Smooth muscle cell (in vitro differentiated cells): ENCODE measurements around the gene CCDC71L. TPM values are rescaled to one million over a fixed set of nuclear protein-coding genes. Genes with fewer than 3 reads are reported as not detected.
"Not testable (repeated sequence)": the region's sequence is repeated elsewhere in the genome, so short reads cannot be mapped to it uniquely, and the experiment has no call there.

Experiments
- DNase-seq: peaks from one replicate; lab custom pipeline; 2025; ENCODE audit not compliant: unreplicated experiment; lab: John Stamatoyannopoulos, UW
- H2AFZ ChIP-seq: fragments of 200-600 bp; sonication (generic); 2 replicates; pipeline ENCODE4 v1.6.0; 2016; ENCODE audit warnings: antibody characterized with exemption, low read depth, mild to moderate bottlenecking
- H3F3A ChIP-seq: fragments of 200-600 bp; sonication (generic); 2 replicates; pipeline ENCODE4 v1.6.0; 2017; ENCODE audit warnings: antibody characterized with exemption, low read depth
- H3K27ac ChIP-seq: fragments of 200-600 bp; sonication (generic); 2 replicates; pipeline ENCODE4 v1.5.1; 2016; ENCODE audit warnings: low read depth, mild to moderate bottlenecking
- H3K27me3 ChIP-seq: fragments of 200-600 bp; sonication (generic); 2 replicates; pipeline ENCODE4 v1.6.1; 2016; ENCODE audit warnings: low read depth, mild to moderate bottlenecking
- H3K36me3 ChIP-seq: fragments of 200-600 bp; sonication (generic); 2 replicates; pipeline ENCODE4 v1.5.1; 2016; ENCODE audit warnings: low read depth
- H3K4me1 ChIP-seq: fragments of 200-600 bp; sonication (generic); 2 replicates; pipeline ENCODE4 v1.5.1; 2016; ENCODE audit warnings: low read depth
- H3K4me2 ChIP-seq: fragments of 200-600 bp; sonication (generic); 2 replicates; pipeline ENCODE4 v1.6.0; 2016; ENCODE audit warnings: mild to moderate bottlenecking
- H3K4me3 ChIP-seq: fragments of 200-600 bp; sonication (generic); 2 replicates; pipeline ENCODE4 v1.5.1; 2016; ENCODE audit warnings: mild to moderate bottlenecking
- H3K79me2 ChIP-seq: fragments of 200-600 bp; sonication (generic); 2 replicates; pipeline ENCODE4 v1.6.0; 2016; ENCODE audit warnings: low read depth, mild to moderate bottlenecking
- H3K9ac ChIP-seq: fragments of 200-600 bp; sonication (generic); 2 replicates; pipeline ENCODE4 v1.6.0; 2016; ENCODE audit warnings: low read depth
- H3K9me3 ChIP-seq: fragments of 200-600 bp; sonication (generic); replicated peaks from 2 replicates; pipeline ENCODE4 v1.5.1; 2016; ENCODE audit warnings: low read depth
- H4K20me1 ChIP-seq: fragments of 200-600 bp; sonication (generic); 2 replicates; pipeline ENCODE4 v1.6.0; 2016; ENCODE audit warnings: low read depth
- CTCF ChIP-seq: fragments of 200-600 bp; sonication (generic); IDR thresholded peaks from 2 replicates; pipeline ENCODE4 v1.5.1; 2017; ENCODE audit warnings: borderline replicate concordance, mild to moderate bottlenecking, antibody characterized with exemption; ENCODE audit not compliant: insufficient read depth, poor library complexity, severe bottlenecking
- WGBS: methylation state at CpG from one replicate; pipeline ENCODE4 v1.1.7; 2016; ENCODE audit warnings: low lambda C conversion rate; 5-methylcytosine and 5-hydroxymethylcytosine counted together
- polyA plus RNA-seq: library from polyadenylated mRNA; unstranded; fragments of >200 nt; fragmentation: Nextera tagmentation; extraction: Ambion mirVana; gene quantifications from 2 replicates; pipeline ENCODE4 v1.2.1, GENCODE V29; 2016
- total RNA-seq: library from RNA; depleted of rRNA; stranded (reverse); fragments of >200 nt; gene quantifications from 2 replicates; pipeline ENCODE4 v1.2.3, GENCODE V29; 2014

Gene CCDC71L
- 33.1 and 35.7 TPM in 2 replicates for total RNA-seq
- polyA plus RNA-seq = 17.1 and 21.0 TPM in 2 replicates

DNA sequence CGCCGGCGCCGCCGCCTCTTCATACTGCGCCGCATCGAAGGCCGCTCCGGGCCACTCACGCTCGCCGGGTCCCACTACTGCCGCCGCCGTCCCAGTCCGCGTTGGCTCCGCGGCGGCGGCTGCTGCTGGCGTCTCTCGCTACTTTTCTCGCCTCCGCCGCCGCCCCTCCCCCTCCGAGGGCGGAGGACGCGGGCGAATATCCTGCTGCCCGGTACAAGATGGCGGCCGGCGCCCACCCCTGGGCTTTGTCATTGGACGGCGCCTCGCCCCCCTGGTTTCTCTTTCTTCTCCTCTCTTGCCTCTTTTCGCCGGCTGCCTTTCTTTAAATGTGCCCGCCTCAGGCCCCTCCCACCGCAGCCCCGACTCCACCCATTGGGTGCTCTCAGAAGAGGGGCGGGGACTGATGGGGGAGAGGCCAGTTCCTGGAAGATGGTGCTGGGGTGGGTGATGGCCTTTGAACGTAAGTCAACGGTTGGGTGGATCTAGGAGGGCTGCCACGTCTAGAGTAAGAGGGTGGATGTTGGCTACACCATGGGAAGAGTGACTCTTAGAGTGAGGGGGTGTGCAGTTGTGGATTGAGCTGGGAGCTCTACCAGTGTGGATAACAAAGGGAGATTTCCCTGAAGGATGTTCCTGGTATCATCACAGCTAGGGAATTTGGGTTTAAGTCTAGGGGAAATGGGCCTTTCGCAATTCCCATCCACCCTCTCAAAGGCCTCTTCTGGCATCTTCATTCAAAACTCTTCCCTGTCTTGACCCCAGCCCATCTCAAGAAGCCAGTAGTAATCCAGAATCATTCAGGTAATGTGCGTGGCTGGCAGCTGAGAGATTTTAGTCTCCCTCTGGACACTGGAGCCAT is at the start of gene CCDC71L:
TSS of gene CCDC71L (minus strand) at position 297 of the 859 bp plus-strand sequence. CDS start at position 35, 262 bp downstream.
- peak within 1 kb of the TSS; percentile 88 for H2AFZ ChIP-seq
- H4K20me1 ChIP-seq = peaks cover 5% of the 10 kb centered on the region
- H3K36me3 ChIP-seq = no peaks in the 10 kb centered on the region
- peak within 1 kb of the TSS; percentile 73 for H3K4me3 ChIP-seq
- H3K9me3 ChIP-seq = no peaks in the 10 kb centered on the region
- WGBS = 13% methylated on average over 21 of the region's 51 CpGs
- H3K27ac ChIP-seq = peak within 1 kb of the TSS; percentile 78
- peaks cover 29% of the 10 kb centered on the region for H3F3A ChIP-seq
- TF ChIP-seq CTCF = no peak
- DNase-seq = peak; percentile 65
- peaks cover 17% of the 10 kb centered on the region for H3K4me1 ChIP-seq
- no peaks in the 10 kb centered on the region for H3K27me3 ChIP-seq
- peak within 1 kb of the TSS; percentile 94 for H3K4me2 ChIP-seq
- peaks cover 22% of the 10 kb centered on the region for H3K79me2 ChIP-seq
- peak within 1 kb of the TSS; percentile 91 for H3K9ac ChIP-seq

DNA sequence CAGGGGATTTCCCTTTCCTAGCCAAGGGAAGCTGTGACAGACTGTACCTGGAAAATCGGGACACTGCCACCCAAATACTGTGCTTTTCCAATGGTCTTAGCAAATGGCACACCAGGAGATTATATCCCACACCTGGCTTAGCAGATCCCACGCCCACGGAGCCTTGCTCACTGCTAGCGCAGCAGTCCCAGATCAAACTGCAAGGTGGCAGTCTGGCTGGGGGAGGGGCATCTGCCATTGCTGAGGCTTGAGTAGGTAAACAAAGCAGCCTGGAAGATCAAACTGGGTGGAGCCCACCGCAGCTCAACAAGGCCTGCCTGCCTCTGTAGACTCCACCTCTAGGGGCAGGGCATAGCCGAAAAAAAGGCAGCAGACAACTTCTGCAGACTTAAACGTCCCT is 48.6 kb upstream of the CCDC71L start:
- H3F3A ChIP-seq, H3K27ac ChIP-seq, H3K79me2 ChIP-seq, H3K4me2 ChIP-seq, H3K9me3 ChIP-seq, H3K4me3 ChIP-seq, H4K20me1 ChIP-seq, H2AFZ ChIP-seq, H3K4me1 ChIP-seq, H3K27me3 ChIP-seq, H3K9ac ChIP-seq, DNase-seq, H3K36me3 ChIP-seq: not testable (repeated sequence)
- WGBS = 90% methylated on average over 7 of the region's 7 CpGs

DNA sequence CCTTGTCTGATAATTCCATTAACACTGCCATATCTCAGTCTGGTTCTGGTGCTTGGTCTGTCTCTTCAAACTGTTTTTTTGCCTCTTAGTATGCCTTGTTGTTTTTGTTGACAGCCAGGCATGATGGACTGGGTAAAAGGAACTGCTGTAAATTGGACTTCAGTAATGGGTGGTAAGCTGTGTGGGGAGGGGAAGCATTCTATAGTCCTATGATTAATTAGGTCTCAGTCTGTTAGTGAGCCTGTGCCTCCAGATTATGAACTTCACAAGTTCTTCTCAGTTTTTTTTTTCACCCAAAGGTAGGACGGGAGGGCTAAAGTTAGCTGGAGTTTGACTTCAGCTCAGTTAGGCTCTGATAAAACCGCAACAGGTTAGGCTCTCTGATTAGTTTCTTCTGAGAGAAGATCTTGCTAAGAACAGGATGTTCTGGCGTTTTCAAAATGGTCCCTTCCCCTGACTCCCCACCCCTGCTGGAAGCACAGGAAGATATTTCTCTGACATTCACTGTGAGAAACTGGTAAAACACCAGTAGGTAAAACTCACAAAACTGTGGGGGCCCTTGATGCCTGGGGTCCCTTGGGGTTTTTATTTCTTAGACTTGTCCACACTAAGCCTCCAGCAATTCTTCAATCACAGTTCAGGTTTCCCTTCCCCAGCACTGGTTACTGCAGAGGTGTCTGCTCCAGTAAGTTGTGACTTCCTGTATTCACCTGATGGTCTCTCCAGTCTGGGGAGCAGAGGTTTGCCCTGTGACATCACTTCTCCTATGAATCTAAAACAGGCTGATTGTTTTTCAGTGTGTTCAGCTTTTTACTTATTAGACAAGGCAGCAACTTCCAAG is 43.3 kb upstream of the CCDC71L start:
- H3K9me3 ChIP-seq = no peaks in the 10 kb centered on the region
- H3K9ac ChIP-seq = no peak overlapping the region
- 65% methylated on average over 3 of the region's 3 CpGs for WGBS
- no peak overlapping the region for H3K4me2 ChIP-seq
- H3F3A ChIP-seq = no peaks in the 10 kb centered on the region
- peak overlapping the region; percentile 35 for H2AFZ ChIP-seq
- H3K27ac ChIP-seq = no peak overlapping the region
- no peak for TF ChIP-seq CTCF
- no peaks in the 10 kb centered on the region for H3K36me3 ChIP-seq
- no peaks in the 10 kb centered on the region for H3K27me3 ChIP-seq
- no peak overlapping the region for H3K4me3 ChIP-seq
- H3K4me1 ChIP-seq = no peaks in the 10 kb centered on the region
- no peak for DNase-seq
- no peaks in the 10 kb centered on the region for H4K20me1 ChIP-seq
- H3K79me2 ChIP-seq = no peaks in the 10 kb centered on the region

- peaks cover 13% of the 10 kb centered on the region for H3F3A ChIP-seq
- peak overlapping the region; percentile 13 for H3K27ac ChIP-seq
- H2AFZ ChIP-seq = no peak overlapping the region
- H3K9ac ChIP-seq = no peak overlapping the region
- no peaks in the 10 kb centered on the region for H3K36me3 ChIP-seq
- no peak for DNase-seq
- no peak overlapping the region for H3K4me3 ChIP-seq
- 52% methylated on average over 4 of the region's 4 CpGs for WGBS
- peak overlapping the region; percentile 29 for H3K4me2 ChIP-seq
- H3K9me3 ChIP-seq = no peaks in the 10 kb centered on the region
- no peaks in the 10 kb centered on the region for H3K27me3 ChIP-seq
- no peaks in the 10 kb centered on the region for H4K20me1 ChIP-seq
- peaks cover 5% of the 10 kb centered on the region for H3K4me1 ChIP-seq
- no peaks in the 10 kb centered on the region for H3K79me2 ChIP-seq
- no peak for TF ChIP-seq CTCF
These were observed 32.9 kb upstream of the CCDC71L start for GRCh38 chr7:106693677-106694353.
